ENCODE data around the gene ZFAND2A. TPM values are rescaled to one million over a fixed set of nuclear protein-coding genes. Genes with fewer than 3 reads are reported as not detected.

ZFAND2A gene
- total RNA-seq, 1 experiment from 2014 or later = 14.5 TPM

DNA sequence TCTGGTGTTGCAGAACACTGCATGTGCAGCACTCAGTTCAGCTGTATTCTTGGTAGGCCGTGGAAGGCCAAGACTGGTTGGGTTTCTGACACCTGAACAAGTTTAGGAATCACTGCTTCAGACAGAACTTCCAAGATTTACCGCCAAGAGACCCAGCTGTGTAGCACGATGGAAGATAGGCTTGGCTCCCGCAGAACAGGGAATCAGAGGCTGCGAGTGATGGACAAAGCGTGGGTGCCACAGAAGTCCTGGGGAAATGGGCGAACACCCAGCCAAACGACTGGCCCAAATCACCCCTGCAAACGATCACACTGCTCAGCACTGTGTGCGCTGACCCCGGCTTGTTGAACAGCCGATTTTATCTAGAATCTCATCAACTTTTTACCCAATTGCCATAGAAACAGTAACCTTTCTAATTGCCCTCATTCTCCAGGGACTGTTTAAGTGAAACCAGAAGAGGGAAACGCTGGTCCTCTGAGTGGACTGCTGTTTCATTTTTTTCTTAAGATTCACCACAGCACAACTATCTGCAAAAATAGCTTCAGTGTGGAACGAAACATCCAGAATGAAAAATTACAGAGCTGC is 17.9 kb downstream of the ZFAND2A start:
- H3K4me3 Mint-ChIP-seq = no peak overlapping the region
- no peaks in the 10 kb centered on the region for H3K36me3 Mint-ChIP-seq
- H3K27ac Mint-ChIP-seq = no peak overlapping the region
- peaks cover 2% of the 10 kb centered on the region for H3K4me1 Mint-ChIP-seq
- peaks cover 2% of the 10 kb centered on the region; the same call in 1 of the 2 replicates for H3K27me3 Mint-ChIP-seq (ENCODE audit: low read depth)
- ATAC-seq (no peak), DNase-seq (ENCODE audit: low spot score) (no peak)
- ChIA-PET CTCF (interaction anchor here (1.4 to 5.3 kb wide), 2 partner anchors 18 to 41 kb away, joined by 4 to 36 read pairs; no protein-coding TSS in a partner anchor), POLR2A (no interaction called here)
- H3K9me3 Mint-ChIP-seq = no peaks in the 10 kb centered on the region
- TF ChIP-seq GRHL2 (CRISPR knock-in tag; IDR thresholded peaks at IDR 0.05; ENCODE audit: insufficient replicate concordance, severe bottlenecking) = no peak
- TF ChIP-seq, protein P1, sequence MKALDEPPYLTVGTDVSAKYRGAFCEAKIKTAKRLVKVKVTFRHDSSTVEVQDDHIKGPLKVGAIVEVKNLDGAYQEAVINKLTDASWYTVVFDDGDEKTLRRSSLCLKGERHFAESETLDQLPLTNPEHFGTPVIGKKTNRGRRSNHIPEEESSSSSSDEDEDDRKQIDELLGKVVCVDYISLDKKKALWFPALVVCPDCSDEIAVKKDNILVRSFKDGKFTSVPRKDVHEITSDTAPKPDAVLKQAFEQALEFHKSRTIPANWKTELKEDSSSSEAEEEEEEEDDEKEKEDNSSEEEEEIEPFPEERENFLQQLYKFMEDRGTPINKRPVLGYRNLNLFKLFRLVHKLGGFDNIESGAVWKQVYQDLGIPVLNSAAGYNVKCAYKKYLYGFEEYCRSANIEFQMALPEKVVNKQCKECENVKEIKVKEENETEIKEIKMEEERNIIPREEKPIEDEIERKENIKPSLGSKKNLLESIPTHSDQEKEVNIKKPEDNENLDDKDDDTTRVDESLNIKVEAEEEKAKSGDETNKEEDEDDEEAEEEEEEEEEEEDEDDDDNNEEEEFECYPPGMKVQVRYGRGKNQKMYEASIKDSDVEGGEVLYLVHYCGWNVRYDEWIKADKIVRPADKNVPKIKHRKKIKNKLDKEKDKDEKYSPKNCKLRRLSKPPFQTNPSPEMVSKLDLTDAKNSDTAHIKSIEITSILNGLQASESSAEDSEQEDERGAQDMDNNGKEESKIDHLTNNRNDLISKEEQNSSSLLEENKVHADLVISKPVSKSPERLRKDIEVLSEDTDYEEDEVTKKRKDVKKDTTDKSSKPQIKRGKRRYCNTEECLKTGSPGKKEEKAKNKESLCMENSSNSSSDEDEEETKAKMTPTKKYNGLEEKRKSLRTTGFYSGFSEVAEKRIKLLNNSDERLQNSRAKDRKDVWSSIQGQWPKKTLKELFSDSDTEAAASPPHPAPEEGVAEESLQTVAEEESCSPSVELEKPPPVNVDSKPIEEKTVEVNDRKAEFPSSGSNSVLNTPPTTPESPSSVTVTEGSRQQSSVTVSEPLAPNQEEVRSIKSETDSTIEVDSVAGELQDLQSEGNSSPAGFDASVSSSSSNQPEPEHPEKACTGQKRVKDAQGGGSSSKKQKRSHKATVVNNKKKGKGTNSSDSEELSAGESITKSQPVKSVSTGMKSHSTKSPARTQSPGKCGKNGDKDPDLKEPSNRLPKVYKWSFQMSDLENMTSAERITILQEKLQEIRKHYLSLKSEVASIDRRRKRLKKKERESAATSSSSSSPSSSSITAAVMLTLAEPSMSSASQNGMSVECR (CRISPR knock-in tag; IDR thresholded peaks at IDR 0.05; ENCODE audit: borderline replicate concordance) = no peak
- TF ChIP-seq, protein P2, sequence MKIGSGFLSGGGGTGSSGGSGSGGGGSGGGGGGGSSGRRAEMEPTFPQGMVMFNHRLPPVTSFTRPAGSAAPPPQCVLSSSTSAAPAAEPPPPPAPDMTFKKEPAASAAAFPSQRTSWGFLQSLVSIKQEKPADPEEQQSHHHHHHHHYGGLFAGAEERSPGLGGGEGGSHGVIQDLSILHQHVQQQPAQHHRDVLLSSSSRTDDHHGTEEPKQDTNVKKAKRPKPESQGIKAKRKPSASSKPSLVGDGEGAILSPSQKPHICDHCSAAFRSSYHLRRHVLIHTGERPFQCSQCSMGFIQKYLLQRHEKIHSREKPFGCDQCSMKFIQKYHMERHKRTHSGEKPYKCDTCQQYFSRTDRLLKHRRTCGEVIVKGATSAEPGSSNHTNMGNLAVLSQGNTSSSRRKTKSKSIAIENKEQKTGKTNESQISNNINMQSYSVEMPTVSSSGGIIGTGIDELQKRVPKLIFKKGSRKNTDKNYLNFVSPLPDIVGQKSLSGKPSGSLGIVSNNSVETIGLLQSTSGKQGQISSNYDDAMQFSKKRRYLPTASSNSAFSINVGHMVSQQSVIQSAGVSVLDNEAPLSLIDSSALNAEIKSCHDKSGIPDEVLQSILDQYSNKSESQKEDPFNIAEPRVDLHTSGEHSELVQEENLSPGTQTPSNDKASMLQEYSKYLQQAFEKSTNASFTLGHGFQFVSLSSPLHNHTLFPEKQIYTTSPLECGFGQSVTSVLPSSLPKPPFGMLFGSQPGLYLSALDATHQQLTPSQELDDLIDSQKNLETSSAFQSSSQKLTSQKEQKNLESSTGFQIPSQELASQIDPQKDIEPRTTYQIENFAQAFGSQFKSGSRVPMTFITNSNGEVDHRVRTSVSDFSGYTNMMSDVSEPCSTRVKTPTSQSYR (CRISPR knock-in tag; IDR thresholded peaks at IDR 0.05) = no peak
- TF ChIP-seq, protein P3, sequence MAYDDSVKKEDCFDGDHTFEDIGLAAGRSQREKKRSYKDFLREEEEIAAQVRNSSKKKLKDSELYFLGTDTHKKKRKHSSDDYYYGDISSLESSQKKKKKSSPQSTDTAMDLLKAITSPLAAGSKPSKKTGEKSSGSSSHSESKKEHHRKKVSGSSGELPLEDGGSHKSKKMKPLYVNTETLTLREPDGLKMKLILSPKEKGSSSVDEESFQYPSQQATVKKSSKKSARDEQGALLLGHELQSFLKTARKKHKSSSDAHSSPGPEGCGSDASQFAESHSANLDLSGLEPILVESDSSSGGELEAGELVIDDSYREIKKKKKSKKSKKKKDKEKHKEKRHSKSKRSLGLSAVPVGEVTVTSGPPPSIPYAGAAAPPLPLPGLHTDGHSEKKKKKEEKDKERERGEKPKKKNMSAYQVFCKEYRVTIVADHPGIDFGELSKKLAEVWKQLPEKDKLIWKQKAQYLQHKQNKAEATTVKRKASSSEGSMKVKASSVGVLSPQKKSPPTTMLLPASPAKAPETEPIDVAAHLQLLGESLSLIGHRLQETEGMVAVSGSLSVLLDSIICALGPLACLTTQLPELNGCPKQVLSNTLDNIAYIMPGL (CRISPR knock-in tag; IDR thresholded peaks at IDR 0.05) = no peak
- TF ChIP-seq, protein P4, sequence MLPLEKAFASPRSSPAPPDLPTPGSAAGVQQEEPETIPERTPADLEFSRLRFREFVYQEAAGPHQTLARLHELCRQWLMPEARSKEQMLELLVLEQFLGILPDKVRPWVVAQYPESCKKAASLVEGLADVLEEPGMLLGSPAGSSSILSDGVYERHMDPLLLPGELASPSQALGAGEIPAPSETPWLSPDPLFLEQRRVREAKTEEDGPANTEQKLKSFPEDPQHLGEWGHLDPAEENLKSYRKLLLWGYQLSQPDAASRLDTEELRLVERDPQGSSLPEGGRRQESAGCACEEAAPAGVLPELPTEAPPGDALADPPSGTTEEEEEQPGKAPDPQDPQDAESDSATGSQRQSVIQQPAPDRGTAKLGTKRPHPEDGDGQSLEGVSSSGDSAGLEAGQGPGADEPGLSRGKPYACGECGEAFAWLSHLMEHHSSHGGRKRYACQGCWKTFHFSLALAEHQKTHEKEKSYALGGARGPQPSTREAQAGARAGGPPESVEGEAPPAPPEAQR (CRISPR knock-in tag; IDR thresholded peaks at IDR 0.05) = no peak
- no peak for TF ChIP-seq JAZF1 (CRISPR knock-in tag; IDR thresholded peaks at IDR 0.05)
- TF ChIP-seq GABPB1 (CRISPR knock-in tag; IDR thresholded peaks at IDR 0.05) = no peak
- no peak for TF ChIP-seq RORB (CRISPR knock-in tag; IDR thresholded peaks at IDR 0.05)
- TF ChIP-seq, protein P5, sequence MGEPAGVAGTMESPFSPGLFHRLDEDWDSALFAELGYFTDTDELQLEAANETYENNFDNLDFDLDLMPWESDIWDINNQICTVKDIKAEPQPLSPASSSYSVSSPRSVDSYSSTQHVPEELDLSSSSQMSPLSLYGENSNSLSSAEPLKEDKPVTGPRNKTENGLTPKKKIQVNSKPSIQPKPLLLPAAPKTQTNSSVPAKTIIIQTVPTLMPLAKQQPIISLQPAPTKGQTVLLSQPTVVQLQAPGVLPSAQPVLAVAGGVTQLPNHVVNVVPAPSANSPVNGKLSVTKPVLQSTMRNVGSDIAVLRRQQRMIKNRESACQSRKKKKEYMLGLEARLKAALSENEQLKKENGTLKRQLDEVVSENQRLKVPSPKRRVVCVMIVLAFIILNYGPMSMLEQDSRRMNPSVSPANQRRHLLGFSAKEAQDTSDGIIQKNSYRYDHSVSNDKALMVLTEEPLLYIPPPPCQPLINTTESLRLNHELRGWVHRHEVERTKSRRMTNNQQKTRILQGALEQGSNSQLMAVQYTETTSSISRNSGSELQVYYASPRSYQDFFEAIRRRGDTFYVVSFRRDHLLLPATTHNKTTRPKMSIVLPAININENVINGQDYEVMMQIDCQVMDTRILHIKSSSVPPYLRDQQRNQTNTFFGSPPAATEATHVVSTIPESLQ (CRISPR knock-in tag; IDR thresholded peaks at IDR 0.05) = no peak
- TF ChIP-seq EMX1 (CRISPR knock-in tag; IDR thresholded peaks at IDR 0.05) = no peak
- TF ChIP-seq ZNF423 (CRISPR knock-in tag; IDR thresholded peaks at IDR 0.05) = no peak
- TF ChIP-seq, protein P6, sequence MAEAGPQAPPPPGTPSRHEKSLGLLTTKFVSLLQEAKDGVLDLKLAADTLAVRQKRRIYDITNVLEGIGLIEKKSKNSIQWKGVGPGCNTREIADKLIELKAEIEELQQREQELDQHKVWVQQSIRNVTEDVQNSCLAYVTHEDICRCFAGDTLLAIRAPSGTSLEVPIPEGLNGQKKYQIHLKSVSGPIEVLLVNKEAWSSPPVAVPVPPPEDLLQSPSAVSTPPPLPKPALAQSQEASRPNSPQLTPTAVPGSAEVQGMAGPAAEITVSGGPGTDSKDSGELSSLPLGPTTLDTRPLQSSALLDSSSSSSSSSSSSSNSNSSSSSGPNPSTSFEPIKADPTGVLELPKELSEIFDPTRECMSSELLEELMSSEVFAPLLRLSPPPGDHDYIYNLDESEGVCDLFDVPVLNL (CRISPR knock-in tag; IDR thresholded peaks at IDR 0.05; ENCODE audit: borderline replicate concordance, low read depth) = no peak
- no peak for TF ChIP-seq FOXK1 (CRISPR knock-in tag; IDR thresholded peaks at IDR 0.05)
- TF ChIP-seq, protein P7, sequence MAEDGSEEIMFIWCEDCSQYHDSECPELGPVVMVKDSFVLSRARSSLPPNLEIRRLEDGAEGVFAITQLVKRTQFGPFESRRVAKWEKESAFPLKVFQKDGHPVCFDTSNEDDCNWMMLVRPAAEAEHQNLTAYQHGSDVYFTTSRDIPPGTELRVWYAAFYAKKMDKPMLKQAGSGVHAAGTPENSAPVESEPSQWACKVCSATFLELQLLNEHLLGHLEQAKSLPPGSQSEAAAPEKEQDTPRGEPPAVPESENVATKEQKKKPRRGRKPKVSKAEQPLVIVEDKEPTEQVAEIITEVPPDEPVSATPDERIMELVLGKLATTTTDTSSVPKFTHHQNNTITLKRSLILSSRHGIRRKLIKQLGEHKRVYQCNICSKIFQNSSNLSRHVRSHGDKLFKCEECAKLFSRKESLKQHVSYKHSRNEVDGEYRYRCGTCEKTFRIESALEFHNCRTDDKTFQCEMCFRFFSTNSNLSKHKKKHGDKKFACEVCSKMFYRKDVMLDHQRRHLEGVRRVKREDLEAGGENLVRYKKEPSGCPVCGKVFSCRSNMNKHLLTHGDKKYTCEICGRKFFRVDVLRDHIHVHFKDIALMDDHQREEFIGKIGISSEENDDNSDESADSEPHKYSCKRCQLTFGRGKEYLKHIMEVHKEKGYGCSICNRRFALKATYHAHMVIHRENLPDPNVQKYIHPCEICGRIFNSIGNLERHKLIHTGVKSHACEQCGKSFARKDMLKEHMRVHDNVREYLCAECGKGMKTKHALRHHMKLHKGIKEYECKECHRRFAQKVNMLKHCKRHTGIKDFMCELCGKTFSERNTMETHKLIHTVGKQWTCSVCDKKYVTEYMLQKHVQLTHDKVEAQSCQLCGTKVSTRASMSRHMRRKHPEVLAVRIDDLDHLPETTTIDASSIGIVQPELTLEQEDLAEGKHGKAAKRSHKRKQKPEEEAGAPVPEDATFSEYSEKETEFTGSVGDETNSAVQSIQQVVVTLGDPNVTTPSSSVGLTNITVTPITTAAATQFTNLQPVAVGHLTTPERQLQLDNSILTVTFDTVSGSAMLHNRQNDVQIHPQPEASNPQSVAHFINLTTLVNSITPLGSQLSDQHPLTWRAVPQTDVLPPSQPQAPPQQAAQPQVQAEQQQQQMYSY (CRISPR knock-in tag; IDR thresholded peaks at IDR 0.05) = no peak
- TF ChIP-seq, protein P8, sequence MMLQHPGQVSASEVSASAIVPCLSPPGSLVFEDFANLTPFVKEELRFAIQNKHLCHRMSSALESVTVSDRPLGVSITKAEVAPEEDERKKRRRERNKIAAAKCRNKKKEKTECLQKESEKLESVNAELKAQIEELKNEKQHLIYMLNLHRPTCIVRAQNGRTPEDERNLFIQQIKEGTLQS (CRISPR knock-in tag; conservative IDR thresholded peaks at IDR 0.05) = no peak

Measured in WTC11 (cell line).